Measurements from ENCODE around the gene MEST.

GRCh38 chr7:130485734-130486113, 6.2 kb upstream of the MEST start:
- no peak for TF ChIP-seq CTCF (IDR thresholded peaks at IDR 0.05)
- no peak for TF ChIP-seq POLR2A (IDR thresholded peaks at IDR 0.05)
- no peak for TF ChIP-seq EP300 (IDR thresholded peaks at IDR 0.05)
